Cardiac atrium fibroblast (primary cell): ENCODE data around the gene BEST3. TPM values are rescaled to one million over a fixed set of nuclear protein-coding genes. Genes with fewer than 3 reads are reported as not detected.

Experiments used
- total RNA-seq: library from RNA; depleted of rRNA; stranded (reverse); fragments of >200 nt; gene quantifications from 2 replicates; pipeline ENCODE4 v1.2.3, GENCODE V29; 2015

The BEST3 gene
- total RNA-seq: not detected in 2 replicates

GRCh38 chr12:69698769-69699540 is at the start of gene BEST3:
BEST3 (minus strand) TSS chr12:69699303; CDS start chr12:69697798, 1,505 bp downstream.

GRCh38 chr12:69738351-69739286 is 39.5 kb upstream of the BEST3 start, which contains the start of gene RAB3IP:
RAB3IP (plus strand) TSS chr12:69738860; CDS start chr12:69755409, 16,549 bp downstream.

GRCh38 chr12:69610729-69611128 is 88.4 kb downstream of the BEST3 start, which contains the start of gene LRRC10:
LRRC10 (minus strand) TSS chr12:69610907; CDS start chr12:69610838, 69 bp downstream.

Other genes with a start within 250 kb of the BEST3 start
- 29.6 and 33.5 TPM in 2 replicates for gene FRS2, start 228.9 kb downstream of the BEST3 start, total RNA-seq
- 133 and 167 TPM in 2 replicates for gene CCT2, start 113.8 kb downstream of the BEST3 start, total RNA-seq
- not detected in 2 replicates for gene LRRC10, start 88.4 kb downstream of the BEST3 start, total RNA-seq
- 2.6 and 9.2 TPM in 2 replicates for gene RAB3IP, start 39.6 kb upstream of the BEST3 start, total RNA-seq
- not detected in 2 replicates for gene MYRFL, start 125.9 kb upstream of the BEST3 start, total RNA-seq